KMS-11 (cell line): Measurements from ENCODE around the gene NUP85.

Experiments used
- H2AFZ ChIP-seq: fragments of 200-600 bp; sonication (generic); 2 replicates; pipeline ENCODE4 v1.6.1; 2016; ENCODE audit warnings: antibody characterized with exemption, mixed run types, low read depth
- H3K27ac ChIP-seq: fragments of 200-600 bp; sonication (generic); 2 replicates; pipeline ENCODE4 v1.6.1; 2016; ENCODE audit warnings: mild to moderate bottlenecking, mixed run types
- H3K27me3 ChIP-seq: fragments of 200-600 bp; sonication (generic); 2 replicates; pipeline ENCODE4 v1.6.1; 2017; ENCODE audit warnings: mild to moderate bottlenecking, low read depth, mixed run types, moderate library complexity; ENCODE audit not compliant: insufficient read depth
- H3K36me3 ChIP-seq: fragments of 200-600 bp; sonication (generic); 2 replicates; pipeline ENCODE4 v1.6.1; 2017; ENCODE audit warnings: mild to moderate bottlenecking, mixed run types; ENCODE audit not compliant: insufficient read depth
- H3K4me1 ChIP-seq: fragments of 200-600 bp; sonication (generic); 2 replicates; pipeline ENCODE4 v1.6.1; 2016; ENCODE audit warnings: mild to moderate bottlenecking, low read depth, mixed run types; ENCODE audit not compliant: poor library complexity, severe bottlenecking
- H3K4me2 ChIP-seq: fragments of 200-600 bp; sonication (generic); 2 replicates; pipeline ENCODE4 v1.7.0; 2016; ENCODE audit warnings: mild to moderate bottlenecking, mixed run types
- H3K4me3 ChIP-seq: fragments of 200-600 bp; sonication (generic); IDR thresholded peaks from 2 replicates; pipeline ENCODE4 v1.6.1; 2017; ENCODE audit warnings: low read depth, low read length, mixed read lengths; ENCODE audit not compliant: insufficient read depth
- H3K79me2 ChIP-seq: fragments of 200-600 bp; sonication (generic); 2 replicates; pipeline ENCODE4 v1.6.1; 2016; ENCODE audit warnings: low read depth, mixed run types; ENCODE audit not compliant: insufficient read depth
- H3K9ac ChIP-seq: fragments of 200-600 bp; sonication (generic); 2 replicates; pipeline ENCODE4 v1.6.1; 2016; ENCODE audit warnings: mild to moderate bottlenecking, mixed run types
- H4K20me1 ChIP-seq: fragments of 200-600 bp; sonication (generic); 2 replicates; pipeline ENCODE4 v1.6.1; 2016; ENCODE audit warnings: mild to moderate bottlenecking, mixed run types; ENCODE audit not compliant: insufficient read depth
- CTCF ChIP-seq: fragments of 200-600 bp; sonication (generic); conservative IDR thresholded peaks from 2 replicates; pipeline ENCODE4 v1.6.1; 2017; ENCODE audit warnings: low read depth, mild to moderate bottlenecking, antibody characterized with exemption, low read length, moderate library complexity, mixed read lengths

The NUP85 gene

GRCh38 chr17:75242461-75243042 is 37.1 kb downstream of the NUP85 start:
- peaks cover 9% of the 10 kb centered on the region; the same call in 1 of the 2 replicates for H3K79me2 ChIP-seq
- no peak overlapping the region for H3K27ac ChIP-seq
- H2AFZ ChIP-seq, result no peak overlapping the region
- no peaks in the 10 kb centered on the region; the same call in 1 of the 2 replicates for H3K36me3 ChIP-seq
- peaks cover 8% of the 10 kb centered on the region for H3K4me1 ChIP-seq
- TF ChIP-seq CTCF, result no peak
- no peak overlapping the region for H3K9ac ChIP-seq
- H3K4me3 ChIP-seq, result no peak overlapping the region
- H3K27me3 ChIP-seq, result no peaks in the 10 kb centered on the region
- H4K20me1 ChIP-seq, result peaks cover 6% of the 10 kb centered on the region; the same call in 1 of the 2 replicates
- no peak overlapping the region for H3K4me2 ChIP-seq

GRCh38 chr17:75244133-75244866 is 38.8 kb downstream of the NUP85 start:
- no peak overlapping the region for H3K27ac ChIP-seq
- H3K79me2 ChIP-seq, result peaks cover 19% of the 10 kb centered on the region; the same call in 1 of the 2 replicates
- no peak overlapping the region for H3K4me2 ChIP-seq
- no peak overlapping the region for H3K4me3 ChIP-seq
- TF ChIP-seq CTCF, result no peak
- no peaks in the 10 kb centered on the region; the same call in 1 of the 2 replicates for H3K36me3 ChIP-seq
- H2AFZ ChIP-seq, result no peak overlapping the region
- peaks cover 5% of the 10 kb centered on the region for H3K4me1 ChIP-seq
- no peaks in the 10 kb centered on the region for H3K27me3 ChIP-seq
- no peak overlapping the region for H3K9ac ChIP-seq
- no peaks in the 10 kb centered on the region for H4K20me1 ChIP-seq

- H3K4me3 ChIP-seq, result no peak overlapping the region
Observed at GRCh38 chr17:75245011-75245410, 39.5 kb downstream of the NUP85 start.

GRCh38 chr17:75246404-75246803 is 40.9 kb downstream of the NUP85 start:
- Histone ChIP-seq H4K20me1 (no peaks in the 10 kb centered on the region), H3K27me3 (no peaks in the 10 kb centered on the region), H3K79me2 (peaks cover 35% of the 10 kb centered on the region; the same call in 1 of the 2 replicates), H3K36me3 (no peaks in the 10 kb centered on the region; the same call in 1 of the 2 replicates), H3K4me1 (peaks cover 26% of the 10 kb centered on the region), H3K4me2 (no peak overlapping the region), H2AFZ (no peak overlapping the region), H3K4me3 (no peak overlapping the region), H3K27ac (no peak overlapping the region), H3K9ac (no peak overlapping the region)
- TF ChIP-seq CTCF, result no peak

More at GRCh38 chr17:75245011-75245410, 39.5 kb downstream of the NUP85 start:
- no peak for TF ChIP-seq CTCF
- Histone ChIP-seq H3K9ac (no peak overlapping the region), H3K4me1 (peaks cover 12% of the 10 kb centered on the region), H3K36me3 (no peaks in the 10 kb centered on the region; the same call in 1 of the 2 replicates), H3K27me3 (no peaks in the 10 kb centered on the region), H3K79me2 (peaks cover 26% of the 10 kb centered on the region; the same call in 1 of the 2 replicates), H4K20me1 (no peaks in the 10 kb centered on the region), H2AFZ (no peak overlapping the region), H3K27ac (no peak overlapping the region), H3K4me2 (no peak overlapping the region)
